Liver (tissue), 3 donors: ENCODE data around the gene INPP5B.

Experiments used
- CTCF ChIP-seq: fragments of 150-350 bp; IDR thresholded peaks from 2 replicates; pipeline ENCODE4 v1.5.1; 2017; ENCODE audit warnings: improper control_type of control experiment, low read depth, low read length; ENCODE audit not compliant: missing input control
- EGR1 ChIP-seq, 2 donors: IDR thresholded peaks; 2 replicates each; pipeline ENCODE4 v1.6.1; 2016 to 2018; ENCODE audit warnings: antibody characterized with exemption in 2 of 2, low read depth in 2 of 2
- FOXA1 ChIP-seq: IDR thresholded peaks from 2 replicates; pipeline ENCODE4 v1.6.1; 2016; ENCODE audit warnings: antibody characterized with exemption
- HNF4A ChIP-seq, 2 donors: conservative IDR thresholded peaks; 2 replicates each; pipeline ENCODE4 v1.6.1; 2016; ENCODE audit warnings: antibody characterized with exemption in 2 of 2, mild to moderate bottlenecking in 2 of 2
- JUND ChIP-seq, 2 donors: IDR thresholded peaks; 2 replicates each; pipeline ENCODE4 v1.6.1; 2016; ENCODE audit warnings: antibody characterized with exemption in 2 of 2
- MAX ChIP-seq: IDR thresholded peaks from 2 replicates; pipeline ENCODE4 v1.6.1; 2016; ENCODE audit warnings: antibody characterized with exemption
- RAD21 ChIP-seq, 2 donors: IDR thresholded peaks; 2 replicates each; pipeline ENCODE4 v1.6.1; 2016; ENCODE audit warnings: antibody characterized with exemption in 2 of 2, mild to moderate bottlenecking in 2 of 2
- RXRA ChIP-seq, 2 donors: IDR thresholded peaks; 2 replicates each; pipeline ENCODE4 v1.6.1; 2017 to 2018; ENCODE audit warnings: antibody characterized with exemption in 2 of 2, mild to moderate bottlenecking in 1 of 2
- SP1 ChIP-seq: IDR thresholded peaks from 2 replicates; pipeline ENCODE4 v1.6.1; 2018; ENCODE audit warnings: antibody characterized with exemption, mild to moderate bottlenecking
- TAF1 ChIP-seq: conservative IDR thresholded peaks from 2 replicates; pipeline ENCODE4 v1.6.1; 2016; ENCODE audit warnings: antibody characterized with exemption, mild to moderate bottlenecking
- YY1 ChIP-seq: IDR thresholded peaks from 2 replicates; pipeline ENCODE4 v1.6.1; 2016; ENCODE audit warnings: antibody characterized with exemption, mild to moderate bottlenecking
- TF ChIP-seq, protein P1 (sequence below): IDR thresholded peaks from 2 replicates; pipeline ENCODE4 v1.6.1; 2016; ENCODE audit warnings: antibody characterized with exemption, mild to moderate bottlenecking
- TF ChIP-seq, protein P2 (sequence below): IDR thresholded peaks from 2 replicates; pipeline ENCODE4 v1.6.1; 2016; ENCODE audit warnings: antibody characterized with exemption
- TF ChIP-seq, protein P3 (sequence below): IDR thresholded peaks from 2 replicates; pipeline ENCODE4 v1.6.1; 2016; ENCODE audit warnings: antibody characterized with exemption
- donor health status: healthy.
- donor health status: healthy.

GRCh38 chr1:37946703-37947360, at the start of gene INPP5B:
- TF ChIP-seq HNF4A (conservative IDR thresholded peaks at IDR 0.05) (peak; percentile 33 to 38), CTCF (no peak), SP1 (peak; percentile 20), RAD21 (IDR thresholded peaks at IDR 0.05) (peak in 1 of 2 donors; percentile 19), JUND (IDR thresholded peaks at IDR 0.05) (no peak), TAF1 (no peak), FOXA1 (no peak), EGR1 (IDR thresholded peaks at IDR 0.05; ENCODE audit: low read depth in 2 of 2) (no peak), RXRA (IDR thresholded peaks at IDR 0.05) (peak; percentile 36 to 46), YY1 (peak; percentile 91), MAX (peak; percentile 82)
- TF ChIP-seq, protein P1, sequence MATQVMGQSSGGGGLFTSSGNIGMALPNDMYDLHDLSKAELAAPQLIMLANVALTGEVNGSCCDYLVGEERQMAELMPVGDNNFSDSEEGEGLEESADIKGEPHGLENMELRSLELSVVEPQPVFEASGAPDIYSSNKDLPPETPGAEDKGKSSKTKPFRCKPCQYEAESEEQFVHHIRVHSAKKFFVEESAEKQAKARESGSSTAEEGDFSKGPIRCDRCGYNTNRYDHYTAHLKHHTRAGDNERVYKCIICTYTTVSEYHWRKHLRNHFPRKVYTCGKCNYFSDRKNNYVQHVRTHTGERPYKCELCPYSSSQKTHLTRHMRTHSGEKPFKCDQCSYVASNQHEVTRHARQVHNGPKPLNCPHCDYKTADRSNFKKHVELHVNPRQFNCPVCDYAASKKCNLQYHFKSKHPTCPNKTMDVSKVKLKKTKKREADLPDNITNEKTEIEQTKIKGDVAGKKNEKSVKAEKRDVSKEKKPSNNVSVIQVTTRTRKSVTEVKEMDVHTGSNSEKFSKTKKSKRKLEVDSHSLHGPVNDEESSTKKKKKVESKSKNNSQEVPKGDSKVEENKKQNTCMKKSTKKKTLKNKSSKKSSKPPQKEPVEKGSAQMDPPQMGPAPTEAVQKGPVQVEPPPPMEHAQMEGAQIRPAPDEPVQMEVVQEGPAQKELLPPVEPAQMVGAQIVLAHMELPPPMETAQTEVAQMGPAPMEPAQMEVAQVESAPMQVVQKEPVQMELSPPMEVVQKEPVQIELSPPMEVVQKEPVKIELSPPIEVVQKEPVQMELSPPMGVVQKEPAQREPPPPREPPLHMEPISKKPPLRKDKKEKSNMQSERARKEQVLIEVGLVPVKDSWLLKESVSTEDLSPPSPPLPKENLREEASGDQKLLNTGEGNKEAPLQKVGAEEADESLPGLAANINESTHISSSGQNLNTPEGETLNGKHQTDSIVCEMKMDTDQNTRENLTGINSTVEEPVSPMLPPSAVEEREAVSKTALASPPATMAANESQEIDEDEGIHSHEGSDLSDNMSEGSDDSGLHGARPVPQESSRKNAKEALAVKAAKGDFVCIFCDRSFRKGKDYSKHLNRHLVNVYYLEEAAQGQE: no peak
- TF ChIP-seq, protein P2, sequence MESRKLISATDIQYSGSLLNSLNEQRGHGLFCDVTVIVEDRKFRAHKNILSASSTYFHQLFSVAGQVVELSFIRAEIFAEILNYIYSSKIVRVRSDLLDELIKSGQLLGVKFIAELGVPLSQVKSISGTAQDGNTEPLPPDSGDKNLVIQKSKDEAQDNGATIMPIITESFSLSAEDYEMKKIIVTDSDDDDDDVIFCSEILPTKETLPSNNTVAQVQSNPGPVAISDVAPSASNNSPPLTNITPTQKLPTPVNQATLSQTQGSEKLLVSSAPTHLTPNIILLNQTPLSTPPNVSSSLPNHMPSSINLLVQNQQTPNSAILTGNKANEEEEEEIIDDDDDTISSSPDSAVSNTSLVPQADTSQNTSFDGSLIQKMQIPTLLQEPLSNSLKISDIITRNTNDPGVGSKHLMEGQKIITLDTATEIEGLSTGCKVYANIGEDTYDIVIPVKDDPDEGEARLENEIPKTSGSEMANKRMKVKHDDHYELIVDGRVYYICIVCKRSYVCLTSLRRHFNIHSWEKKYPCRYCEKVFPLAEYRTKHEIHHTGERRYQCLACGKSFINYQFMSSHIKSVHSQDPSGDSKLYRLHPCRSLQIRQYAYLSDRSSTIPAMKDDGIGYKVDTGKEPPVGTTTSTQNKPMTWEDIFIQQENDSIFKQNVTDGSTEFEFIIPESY: no peak
- TF ChIP-seq, protein P3, sequence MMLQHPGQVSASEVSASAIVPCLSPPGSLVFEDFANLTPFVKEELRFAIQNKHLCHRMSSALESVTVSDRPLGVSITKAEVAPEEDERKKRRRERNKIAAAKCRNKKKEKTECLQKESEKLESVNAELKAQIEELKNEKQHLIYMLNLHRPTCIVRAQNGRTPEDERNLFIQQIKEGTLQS: peak; percentile 82
